NCI-H1105 (cell line): ENCODE data around the gene ZNF718.
"Not testable (repeated sequence)": the region's sequence is repeated elsewhere in the genome, so short reads cannot be mapped to it uniquely, and the experiment has no call there.

Experiments
- DNase-seq: peaks from one replicate; lab custom pipeline; 2025; lab: John Stamatoyannopoulos, UW

The ZNF718 gene

GRCh38 chr4:124275-125081 lies at the start of gene ZNF718:
Gene ZNF718, plus strand, starts transcription at chr4:124501. Its CDS starts 170 bp downstream, at chr4:124671.
- DNase-seq, result no peak

GRCh38 chr4:85951-86350 lies 38.4 kb upstream of the ZNF718 start:
- DNase-seq, result no peak

GRCh38 chr4:86559-87324 lies 37.6 kb upstream of the ZNF718 start:
- DNase-seq, result not testable (repeated sequence)

GRCh38 chr4:98386-98785 lies 25.9 kb upstream of the ZNF718 start:
- no peak for DNase-seq

- no peak for DNase-seq
Observed at GRCh38 chr4:99863-100262, 24.4 kb upstream of the ZNF718 start.

GRCh38 chr4:107083-107443 lies 17.2 kb upstream of the ZNF718 start:
- DNase-seq, result no peak

- no peak for DNase-seq
Observed at GRCh38 chr4:107444-108429, 16.6 kb upstream of the ZNF718 start.

- no peak for DNase-seq
Observed at GRCh38 chr4:112771-113170, 11.5 kb upstream of the ZNF718 start.

GRCh38 chr4:113732-114131 lies 10.6 kb upstream of the ZNF718 start:
- DNase-seq, result no peak

GRCh38 chr4:114149-114548 lies 10.2 kb upstream of the ZNF718 start:
- no peak for DNase-seq

GRCh38 chr4:116499-116898 lies 7.8 kb upstream of the ZNF718 start:
- no peak for DNase-seq

- DNase-seq, result no peak
Observed at GRCh38 chr4:120616-121015, 3.7 kb upstream of the ZNF718 start.

- no peak for DNase-seq
Observed at GRCh38 chr4:121408-122084, 2.8 kb upstream of the ZNF718 start.

- not testable (repeated sequence) for DNase-seq
Observed at GRCh38 chr4:123922-124274, 403 bp upstream of the ZNF718 start.

- DNase-seq, result no peak
Observed at GRCh38 chr4:125091-125771, 930 bp downstream of the ZNF718 start.

- no peak for DNase-seq
Observed at GRCh38 chr4:125833-126232, 1.5 kb downstream of the ZNF718 start.

GRCh38 chr4:132483-132882 lies 8.2 kb downstream of the ZNF718 start:
- no peak for DNase-seq

GRCh38 chr4:138935-139334 lies 14.6 kb downstream of the ZNF718 start:
- DNase-seq, result no peak

- DNase-seq, result no peak
Observed at GRCh38 chr4:139691-140090, 15.4 kb downstream of the ZNF718 start.

- DNase-seq, result no peak
Observed at GRCh38 chr4:146621-147020, 22.3 kb downstream of the ZNF718 start.

- DNase-seq, result no peak
Observed at GRCh38 chr4:147233-147632, 22.9 kb downstream of the ZNF718 start.
